ENCODE data around the gene DIAPH2. TPM values are rescaled to one million over a fixed set of nuclear protein-coding genes. Genes with fewer than 3 reads are reported as not detected.

The DIAPH2 gene
- total and polyA plus RNA-seq, 9 of the 15 experiments (the other 6 are each of a cell fraction or from before 2014, with no cell fraction given): 0.01 to 0.18 (median 0.07) TPM; not detected in 1

GRCh38 chrX:97050392-97050791 lies 365.8 kb downstream of the DIAPH2 start (continued):
- TF ChIP-seq MXD1 (CRISPR knock-in tag; IDR thresholded peaks at IDR 0.05; ENCODE audit: borderline replicate concordance, poor library complexity, severe bottlenecking): no peak

DNA sequence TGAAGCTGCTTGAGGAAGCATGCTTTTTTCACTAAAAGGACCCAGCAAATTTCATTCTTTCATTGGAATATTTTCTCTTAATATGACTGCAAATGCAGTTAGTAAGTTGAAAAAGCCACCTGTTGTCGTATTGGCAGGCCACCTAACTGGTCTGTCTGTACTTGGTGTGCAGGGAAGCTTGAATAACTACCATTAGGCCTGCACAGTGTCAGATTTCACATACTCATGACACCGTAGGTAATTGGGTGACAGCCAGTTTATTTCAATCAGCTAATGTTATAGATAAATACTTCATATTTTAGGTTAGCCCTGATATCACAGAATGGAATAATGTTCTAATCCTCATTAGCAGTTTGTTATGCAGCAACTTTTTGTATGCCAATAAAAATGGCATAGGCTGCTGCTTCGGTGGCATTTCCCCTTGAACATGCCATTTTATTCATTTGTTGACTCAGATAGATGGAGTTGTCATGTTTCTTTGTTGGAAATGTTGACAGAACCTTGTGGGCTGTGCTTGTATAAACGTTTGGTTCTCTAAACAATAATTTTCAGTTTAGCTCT lies 372.8 kb downstream of the DIAPH2 start:
- Histone ChIP-seq H3K9ac (ENCODE audit: insufficient read depth in 1 of 2, low read depth in 2 of 2, low read length in 2 of 2) (no peak overlapping the region), H3K79me2 (ENCODE audit: control insufficient read depth, insufficient read depth, low read length) (no peaks in the 10 kb centered on the region), H3K4me1 (replicated peaks in 1 of 2; ENCODE audit: control insufficient read depth in 2 of 2, insufficient read depth in 2 of 2, low read length in 2 of 2) (no peaks in the 10 kb centered on the region), H3K27ac (ENCODE audit: extremely low read depth, low read depth, low read length) (no peak overlapping the region), H3K9me1 (ENCODE audit: control insufficient read depth, insufficient read depth, low read length) (no peaks in the 10 kb centered on the region), H4K20me1 (replicated peaks; ENCODE audit: control insufficient read depth, insufficient read depth, low read length) (no peaks in the 10 kb centered on the region), H3K9me3 (replicated peaks; ENCODE audit: control insufficient read depth, insufficient read depth, low read depth, low read length) (no peaks in the 10 kb centered on the region), H2AFZ (ENCODE audit: low read depth, low read length) (no peak overlapping the region), H3K4me2 (ENCODE audit: insufficient read depth, low read length) (no peak overlapping the region), H3K27me3 (ENCODE audit: control insufficient read depth in 2 of 2, insufficient read depth in 2 of 2, low read length in 2 of 2) (no peaks in the 10 kb centered on the region), H3K36me3 (ENCODE audit: control insufficient read depth, insufficient read depth, low read length) (no peaks in the 10 kb centered on the region), H3K4me3 (no peak overlapping the region)
- DNase-seq (ENCODE audit: extremely low read depth in 1 of 4, low spot score in 3 of 4): no peak
- no TSS peak for BruUV-seq (replicated peaks)
- ChIA-PET CTCF (ENCODE audit: low intra/inter-chr PET ratio) (no interaction called here), POLR2A (no interaction called here)
- intact Hi-C loops (cut with micrococcal nuclease) (no loop called here), in situ Hi-C loops (cut with MboI) (no loop called here)
- ATAC-seq: no peak
- FAIRE-seq: no peak
- WGBS (ENCODE audit: insufficient coverage, low coverage, missing lambda C conversion rate): 2% methylated on average over 4 of the region's 4 CpGs
- no peak for TF ChIP-seq NONO (IDR thresholded peaks at IDR 0.05; ENCODE audit: low read depth in 2 of 2, low read length in 1 of 2)
- TF ChIP-seq SMARCA5 (IDR thresholded peaks at IDR 0.05): no peak
- TF ChIP-seq, protein P1, sequence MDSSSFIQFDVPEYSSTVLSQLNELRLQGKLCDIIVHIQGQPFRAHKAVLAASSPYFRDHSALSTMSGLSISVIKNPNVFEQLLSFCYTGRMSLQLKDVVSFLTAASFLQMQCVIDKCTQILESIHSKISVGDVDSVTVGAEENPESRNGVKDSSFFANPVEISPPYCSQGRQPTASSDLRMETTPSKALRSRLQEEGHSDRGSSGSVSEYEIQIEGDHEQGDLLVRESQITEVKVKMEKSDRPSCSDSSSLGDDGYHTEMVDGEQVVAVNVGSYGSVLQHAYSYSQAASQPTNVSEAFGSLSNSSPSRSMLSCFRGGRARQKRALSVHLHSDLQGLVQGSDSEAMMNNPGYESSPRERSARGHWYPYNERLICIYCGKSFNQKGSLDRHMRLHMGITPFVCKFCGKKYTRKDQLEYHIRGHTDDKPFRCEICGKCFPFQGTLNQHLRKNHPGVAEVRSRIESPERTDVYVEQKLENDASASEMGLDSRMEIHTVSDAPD (CRISPR knock-in tag; IDR thresholded peaks at IDR 0.05): no peak
- TF ChIP-seq, protein P2, sequence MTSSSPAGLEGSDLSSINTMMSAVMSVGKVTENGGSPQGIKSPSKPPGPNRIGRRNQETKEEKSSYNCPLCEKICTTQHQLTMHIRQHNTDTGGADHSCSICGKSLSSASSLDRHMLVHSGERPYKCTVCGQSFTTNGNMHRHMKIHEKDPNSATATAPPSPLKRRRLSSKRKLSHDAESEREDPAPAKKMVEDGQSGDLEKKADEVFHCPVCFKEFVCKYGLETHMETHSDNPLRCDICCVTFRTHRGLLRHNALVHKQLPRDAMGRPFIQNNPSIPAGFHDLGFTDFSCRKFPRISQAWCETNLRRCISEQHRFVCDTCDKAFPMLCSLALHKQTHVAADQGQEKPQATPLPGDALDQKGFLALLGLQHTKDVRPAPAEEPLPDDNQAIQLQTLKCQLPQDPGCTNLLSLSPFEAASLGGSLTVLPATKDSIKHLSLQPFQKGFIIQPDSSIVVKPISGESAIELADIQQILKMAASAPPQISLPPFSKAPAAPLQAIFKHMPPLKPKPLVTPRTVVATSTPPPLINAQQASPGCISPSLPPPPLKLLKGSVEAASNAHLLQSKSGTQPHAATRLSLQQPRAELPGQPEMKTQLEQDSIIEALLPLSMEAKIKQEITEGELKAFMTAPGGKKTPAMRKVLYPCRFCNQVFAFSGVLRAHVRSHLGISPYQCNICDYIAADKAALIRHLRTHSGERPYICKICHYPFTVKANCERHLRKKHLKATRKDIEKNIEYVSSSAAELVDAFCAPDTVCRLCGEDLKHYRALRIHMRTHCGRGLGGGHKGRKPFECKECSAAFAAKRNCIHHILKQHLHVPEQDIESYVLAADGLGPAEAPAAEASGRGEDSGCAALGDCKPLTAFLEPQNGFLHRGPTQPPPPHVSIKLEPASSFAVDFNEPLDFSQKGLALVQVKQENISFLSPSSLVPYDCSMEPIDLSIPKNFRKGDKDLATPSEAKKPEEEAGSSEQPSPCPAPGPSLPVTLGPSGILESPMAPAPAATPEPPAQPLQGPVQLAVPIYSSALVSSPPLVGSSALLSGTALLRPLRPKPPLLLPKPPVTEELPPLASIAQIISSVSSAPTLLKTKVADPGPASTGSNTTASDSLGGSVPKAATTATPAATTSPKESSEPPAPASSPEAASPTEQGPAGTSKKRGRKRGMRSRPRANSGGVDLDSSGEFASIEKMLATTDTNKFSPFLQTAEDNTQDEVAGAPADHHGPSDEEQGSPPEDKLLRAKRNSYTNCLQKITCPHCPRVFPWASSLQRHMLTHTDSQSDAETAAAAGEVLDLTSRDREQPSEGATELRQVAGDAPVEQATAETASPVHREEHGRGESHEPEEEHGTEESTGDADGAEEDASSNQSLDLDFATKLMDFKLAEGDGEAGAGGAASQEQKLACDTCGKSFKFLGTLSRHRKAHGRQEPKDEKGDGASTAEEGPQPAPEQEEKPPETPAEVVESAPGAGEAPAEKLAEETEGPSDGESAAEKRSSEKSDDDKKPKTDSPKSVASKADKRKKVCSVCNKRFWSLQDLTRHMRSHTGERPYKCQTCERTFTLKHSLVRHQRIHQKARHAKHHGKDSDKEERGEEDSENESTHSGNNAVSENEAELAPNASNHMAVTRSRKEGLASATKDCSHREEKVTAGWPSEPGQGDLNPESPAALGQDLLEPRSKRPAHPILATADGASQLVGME (CRISPR knock-in tag; IDR thresholded peaks at IDR 0.05): no peak
- TF ChIP-seq, protein P3, sequence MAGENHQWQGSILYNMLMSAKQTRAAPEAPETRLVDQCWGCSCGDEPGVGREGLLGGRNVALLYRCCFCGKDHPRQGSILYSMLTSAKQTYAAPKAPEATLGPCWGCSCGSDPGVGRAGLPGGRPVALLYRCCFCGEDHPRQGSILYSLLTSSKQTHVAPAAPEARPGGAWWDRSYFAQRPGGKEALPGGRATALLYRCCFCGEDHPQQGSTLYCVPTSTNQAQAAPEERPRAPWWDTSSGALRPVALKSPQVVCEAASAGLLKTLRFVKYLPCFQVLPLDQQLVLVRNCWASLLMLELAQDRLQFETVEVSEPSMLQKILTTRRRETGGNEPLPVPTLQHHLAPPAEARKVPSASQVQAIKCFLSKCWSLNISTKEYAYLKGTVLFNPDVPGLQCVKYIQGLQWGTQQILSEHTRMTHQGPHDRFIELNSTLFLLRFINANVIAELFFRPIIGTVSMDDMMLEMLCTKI (IDR thresholded peaks at IDR 0.05; ENCODE audit: partially characterized antibody): no peak
- no peak for TF ChIP-seq SREBF1 (IDR thresholded peaks at IDR 0.05; ENCODE audit: borderline replicate concordance, low read depth, low read length)
- TF ChIP-seq ESRRA (IDR thresholded peaks at IDR 0.05; ENCODE audit: borderline replicate concordance, low read depth): no peak
- no peak for TF ChIP-seq ILF3 (IDR thresholded peaks at IDR 0.05; ENCODE audit: borderline replicate concordance)
- no peak for TF ChIP-seq ZNF431 (CRISPR knock-in tag; IDR thresholded peaks at IDR 0.05)
- TF ChIP-seq RBM39 (optimal IDR thresholded peaks at IDR 0.05; ENCODE audit: low read depth, low read length): no peak
